Panc1 (cell line): ENCODE data around the gene PTGIR. TPM values are rescaled to one million over a fixed set of nuclear protein-coding genes. Genes with fewer than 3 reads are reported as not detected.

Experiments
- ATAC-seq: fragments of 200-7000 bp; cut with Tn5 transposase; 2 replicates; pipeline ENCODE4 v1.9.1; 2020; ENCODE audit warnings: mild to moderate bottlenecking, moderate library complexity
- BruUV-seq: library from RNA; stranded (reverse); fragments of 400-500 nt; replicated peaks from 2 replicates; lab custom pipeline; 2021; lab: Mats Ljungman, UMichigan
- CTCF ChIA-PET: fragments of 300-600 bp; sonication (Branson Sonifier 250); formaldehyde crosslinking; loops from one replicate; lab custom pipeline; 2022; ENCODE audit warnings: antibody characterized with exemption; lab: Charles Lee
- POLR2A ChIA-PET: fragments of 300-600 bp; sonication (Branson Sonifier 250); formaldehyde crosslinking; loops from one replicate; lab custom pipeline; 2022; ENCODE audit warnings: antibody characterized with exemption; lab: Charles Lee
- DNase-seq: peaks from one replicate; pipeline ENCODE4 v3.0.0-alpha.2; 2010; ENCODE audit warnings: low read depth, low spot score
- H3K27ac ChIP-seq: 2 replicates; pipeline ENCODE4 v1.5.1; 2011; ENCODE audit warnings: mild to moderate bottlenecking, low read length, inconsistent platforms
- H3K27me3 ChIP-seq: fragments of 200-500 bp; sonication (Bioruptor generic); 2 replicates; pipeline ENCODE4 v1.6.0; 2014; ENCODE audit warnings: low read length, inconsistent platforms; ENCODE audit not compliant: control insufficient read depth, insufficient read depth
- H3K36me3 ChIP-seq: fragments of 200-500 bp; sonication (Bioruptor generic); 2 replicates; pipeline ENCODE4 v1.5.1; 2014; ENCODE audit warnings: inconsistent platforms, mild to moderate bottlenecking, low read length, moderate library complexity; ENCODE audit not compliant: control insufficient read depth, insufficient read depth
- H3K4me1 ChIP-seq: 2 replicates; pipeline ENCODE4 v1.5.1; 2011; ENCODE audit warnings: inconsistent platforms, mild to moderate bottlenecking, low read length, moderate library complexity; ENCODE audit not compliant: control insufficient read depth, insufficient read depth
- H3K4me3 ChIP-seq, 2 experiments: 2 replicates each; pipeline ENCODE4 v1.5.1; 2011 to 2012; ENCODE audit warnings: low read depth in 2 of 2, low read length in 2 of 2, mild to moderate bottlenecking in 2 of 2, inconsistent platforms in 1 of 2, moderate library complexity in 1 of 2
- H3K9me3 ChIP-seq: fragments of 200-500 bp; sonication (Bioruptor generic); 2 replicates; pipeline ENCODE4 v1.5.1; 2014; ENCODE audit warnings: low read depth, mild to moderate bottlenecking, inconsistent platforms, low read length, moderate library complexity; ENCODE audit not compliant: control insufficient read depth, insufficient read depth
- POLR2AphosphoS5 ChIP-seq: IDR thresholded peaks from 2 replicates; pipeline ENCODE4 v1.6.1; 2012; ENCODE audit warnings: mild to moderate bottlenecking, low read depth, low read length, moderate library complexity
- SIN3A ChIP-seq: IDR thresholded peaks from 2 replicates; pipeline ENCODE4 v1.6.1; 2012; ENCODE audit warnings: low read depth, mild to moderate bottlenecking, low read length, moderate library complexity, borderline replicate concordance; ENCODE audit not compliant: insufficient read depth
- TCF7L2 ChIP-seq: IDR thresholded peaks from 2 replicates; pipeline ENCODE4 v1.6.1; 2011; ENCODE audit warnings: mild to moderate bottlenecking, low read depth, low read length, inconsistent platforms
- in situ Hi-C: cut with HindIII; loops from 2 replicates; pipeline ENCODE4 v1.10.0; 2016; ENCODE audit warnings: low sequenced_read_pairs, low pct_unique_long_range_greater_than_20kb
- intact Hi-C: fragments of 100-400 bp; cut with micrococcal nuclease; formaldehyde crosslinking; loops from one replicate; pipeline ENCODE4 v1.10.0; 2022; ENCODE audit not compliant: unreplicated experiment
- total RNA-seq: library from RNA; stranded (reverse); gene quantifications from one replicate; pipeline ENCODE4 v1.2.1, GENCODE V29; 2021; ENCODE audit not compliant: unreplicated experiment
- TF ChIP-seq, protein P1 (sequence below), 2 experiments: IDR thresholded peaks; 2 replicates each; pipeline ENCODE4 v1.6.1; 2011 to 2012; ENCODE audit warnings: low read depth in 2 of 2, control low read depth in 1 of 2, low read length in 1 of 2, mild to moderate bottlenecking in 1 of 2, moderate library complexity in 1 of 2; ENCODE audit not compliant: insufficient read depth in 1 of 2
- TF ChIP-seq, protein P2 (sequence below): fragments of 450-650 bp; IDR thresholded peaks from 2 replicates; pipeline ENCODE4 v1.5.1; 2017; ENCODE audit warnings: mild to moderate bottlenecking

PTGIR gene
- total RNA-seq, 1 experiment from 2014 or later: 0.08 TPM

GRCh38 chr19:46618670-46619231 lies 6.1 kb downstream of the PTGIR start:
- ChIA-PET POLR2A (no interaction called here), CTCF (no interaction called here)
- in situ Hi-C loops: no loop called here
- Histone ChIP-seq H3K27me3 (no peaks in the 10 kb centered on the region), H3K36me3 (no peaks in the 10 kb centered on the region), H3K4me1 (no peaks in the 10 kb centered on the region; the same call in 1 of the 2 replicates), H3K27ac (no peak overlapping the region), H3K9me3 (no peaks in the 10 kb centered on the region), H3K4me3 (no peak overlapping the region)
- TF ChIP-seq SIN3A (no peak), POLR2AphosphoS5 (no peak), TCF7L2 (no peak)
- TF ChIP-seq, protein P1, sequence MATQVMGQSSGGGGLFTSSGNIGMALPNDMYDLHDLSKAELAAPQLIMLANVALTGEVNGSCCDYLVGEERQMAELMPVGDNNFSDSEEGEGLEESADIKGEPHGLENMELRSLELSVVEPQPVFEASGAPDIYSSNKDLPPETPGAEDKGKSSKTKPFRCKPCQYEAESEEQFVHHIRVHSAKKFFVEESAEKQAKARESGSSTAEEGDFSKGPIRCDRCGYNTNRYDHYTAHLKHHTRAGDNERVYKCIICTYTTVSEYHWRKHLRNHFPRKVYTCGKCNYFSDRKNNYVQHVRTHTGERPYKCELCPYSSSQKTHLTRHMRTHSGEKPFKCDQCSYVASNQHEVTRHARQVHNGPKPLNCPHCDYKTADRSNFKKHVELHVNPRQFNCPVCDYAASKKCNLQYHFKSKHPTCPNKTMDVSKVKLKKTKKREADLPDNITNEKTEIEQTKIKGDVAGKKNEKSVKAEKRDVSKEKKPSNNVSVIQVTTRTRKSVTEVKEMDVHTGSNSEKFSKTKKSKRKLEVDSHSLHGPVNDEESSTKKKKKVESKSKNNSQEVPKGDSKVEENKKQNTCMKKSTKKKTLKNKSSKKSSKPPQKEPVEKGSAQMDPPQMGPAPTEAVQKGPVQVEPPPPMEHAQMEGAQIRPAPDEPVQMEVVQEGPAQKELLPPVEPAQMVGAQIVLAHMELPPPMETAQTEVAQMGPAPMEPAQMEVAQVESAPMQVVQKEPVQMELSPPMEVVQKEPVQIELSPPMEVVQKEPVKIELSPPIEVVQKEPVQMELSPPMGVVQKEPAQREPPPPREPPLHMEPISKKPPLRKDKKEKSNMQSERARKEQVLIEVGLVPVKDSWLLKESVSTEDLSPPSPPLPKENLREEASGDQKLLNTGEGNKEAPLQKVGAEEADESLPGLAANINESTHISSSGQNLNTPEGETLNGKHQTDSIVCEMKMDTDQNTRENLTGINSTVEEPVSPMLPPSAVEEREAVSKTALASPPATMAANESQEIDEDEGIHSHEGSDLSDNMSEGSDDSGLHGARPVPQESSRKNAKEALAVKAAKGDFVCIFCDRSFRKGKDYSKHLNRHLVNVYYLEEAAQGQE (IDR thresholded peaks at IDR 0.05; ENCODE audit: insufficient read depth in 1 of 2, low read depth in 2 of 2, low read length in 1 of 2): no peak
- TF ChIP-seq, protein P2, sequence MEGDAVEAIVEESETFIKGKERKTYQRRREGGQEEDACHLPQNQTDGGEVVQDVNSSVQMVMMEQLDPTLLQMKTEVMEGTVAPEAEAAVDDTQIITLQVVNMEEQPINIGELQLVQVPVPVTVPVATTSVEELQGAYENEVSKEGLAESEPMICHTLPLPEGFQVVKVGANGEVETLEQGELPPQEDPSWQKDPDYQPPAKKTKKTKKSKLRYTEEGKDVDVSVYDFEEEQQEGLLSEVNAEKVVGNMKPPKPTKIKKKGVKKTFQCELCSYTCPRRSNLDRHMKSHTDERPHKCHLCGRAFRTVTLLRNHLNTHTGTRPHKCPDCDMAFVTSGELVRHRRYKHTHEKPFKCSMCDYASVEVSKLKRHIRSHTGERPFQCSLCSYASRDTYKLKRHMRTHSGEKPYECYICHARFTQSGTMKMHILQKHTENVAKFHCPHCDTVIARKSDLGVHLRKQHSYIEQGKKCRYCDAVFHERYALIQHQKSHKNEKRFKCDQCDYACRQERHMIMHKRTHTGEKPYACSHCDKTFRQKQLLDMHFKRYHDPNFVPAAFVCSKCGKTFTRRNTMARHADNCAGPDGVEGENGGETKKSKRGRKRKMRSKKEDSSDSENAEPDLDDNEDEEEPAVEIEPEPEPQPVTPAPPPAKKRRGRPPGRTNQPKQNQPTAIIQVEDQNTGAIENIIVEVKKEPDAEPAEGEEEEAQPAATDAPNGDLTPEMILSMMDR: no peak
- intact Hi-C loops: no loop called here
- BruUV-seq: no TSS peak
- ATAC-seq: no peak
- no peak for DNase-seq

- POLR2A ChIA-PET: no interaction called here
- in situ Hi-C loops (no loop called here), intact Hi-C loops (no loop called here)
- H3K36me3 ChIP-seq: no peaks in the 10 kb centered on the region
- ATAC-seq: no peak
- H3K9me3 ChIP-seq: no peaks in the 10 kb centered on the region
- no peaks in the 10 kb centered on the region; the same call in 1 of the 2 replicates for H3K4me1 ChIP-seq
- DNase-seq: no peak
- no peak overlapping the region for H3K27ac ChIP-seq
- no peak for TF ChIP-seq POLR2AphosphoS5
- TF ChIP-seq, protein P1 (IDR thresholded peaks at IDR 0.05; ENCODE audit: insufficient read depth in 1 of 2, low read depth in 2 of 2, low read length in 1 of 2): no peak
- TF ChIP-seq SIN3A: no peak
- TF ChIP-seq TCF7L2: no peak
- TF ChIP-seq, protein P2: no peak
- no peak overlapping the region for H3K4me3 ChIP-seq
- BruUV-seq: no TSS peak
- CTCF ChIA-PET: interaction anchor here (0.6 to 1.1 kb wide), 3 partner anchors 14 to 44 kb away, joined by 4 to 8 read pairs (median 8); no protein-coding TSS in a partner anchor
- no peaks in the 10 kb centered on the region for H3K27me3 ChIP-seq
Observed at GRCh38 chr19:46617601-46618000, 7.3 kb downstream of the PTGIR start.
